ENCODE results near the gene ZBED4. TPM values are rescaled to one million over a fixed set of nuclear protein-coding genes. Genes with fewer than 3 reads are reported as not detected.

ZBED4 gene
- total and polyA plus RNA-seq, 3 donors from 2014 or later: 9.1 to 18.2 (median 17.2) TPM

DNA sequence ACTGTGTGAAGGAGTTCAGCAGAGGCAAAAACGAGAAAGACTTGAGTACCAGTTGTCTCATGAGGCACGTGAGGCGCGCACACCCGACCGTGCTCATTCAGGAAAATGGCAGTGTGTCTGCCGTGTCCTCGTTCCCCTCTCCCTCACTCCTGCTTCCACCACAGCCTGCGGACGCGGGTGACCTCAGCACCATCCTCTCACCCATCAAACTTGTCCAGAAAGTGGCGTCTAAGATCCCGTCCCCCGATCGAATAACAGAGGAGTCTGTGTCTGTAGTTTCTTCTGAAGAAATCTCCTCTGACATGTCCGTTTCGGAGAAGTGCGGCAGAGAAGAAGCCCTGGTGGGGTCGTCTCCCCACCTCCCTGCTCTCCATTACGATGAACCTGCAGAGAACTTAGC, 30.4 kb downstream of the ZBED4 start:
- no peaks in the 10 kb centered on the region for H3K4me1 ChIP-seq
- no peak for DNase-seq
- H3K36me3 ChIP-seq (ENCODE audit: low read depth, missing control alignments): no peaks in the 10 kb centered on the region
- no peak overlapping the region for H3K4me3 ChIP-seq
- H3K9me3 ChIP-seq: no peaks in the 10 kb centered on the region
- TF ChIP-seq, protein P1, sequence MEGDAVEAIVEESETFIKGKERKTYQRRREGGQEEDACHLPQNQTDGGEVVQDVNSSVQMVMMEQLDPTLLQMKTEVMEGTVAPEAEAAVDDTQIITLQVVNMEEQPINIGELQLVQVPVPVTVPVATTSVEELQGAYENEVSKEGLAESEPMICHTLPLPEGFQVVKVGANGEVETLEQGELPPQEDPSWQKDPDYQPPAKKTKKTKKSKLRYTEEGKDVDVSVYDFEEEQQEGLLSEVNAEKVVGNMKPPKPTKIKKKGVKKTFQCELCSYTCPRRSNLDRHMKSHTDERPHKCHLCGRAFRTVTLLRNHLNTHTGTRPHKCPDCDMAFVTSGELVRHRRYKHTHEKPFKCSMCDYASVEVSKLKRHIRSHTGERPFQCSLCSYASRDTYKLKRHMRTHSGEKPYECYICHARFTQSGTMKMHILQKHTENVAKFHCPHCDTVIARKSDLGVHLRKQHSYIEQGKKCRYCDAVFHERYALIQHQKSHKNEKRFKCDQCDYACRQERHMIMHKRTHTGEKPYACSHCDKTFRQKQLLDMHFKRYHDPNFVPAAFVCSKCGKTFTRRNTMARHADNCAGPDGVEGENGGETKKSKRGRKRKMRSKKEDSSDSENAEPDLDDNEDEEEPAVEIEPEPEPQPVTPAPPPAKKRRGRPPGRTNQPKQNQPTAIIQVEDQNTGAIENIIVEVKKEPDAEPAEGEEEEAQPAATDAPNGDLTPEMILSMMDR (IDR thresholded peaks at IDR 0.05): no peak
- TF ChIP-seq POLR2A (IDR thresholded peaks at IDR 0.05): no peak
- intact Hi-C loops (cut with DNase I; ENCODE audit: low total_unique reads): no loop called here
- H3K27ac ChIP-seq: no peak overlapping the region
- WGBS, 2 donors: 96 to 98% methylated on average over 20 of the region's 20 CpGs
- no peaks in the 10 kb centered on the region for H3K27me3 ChIP-seq

DNA sequence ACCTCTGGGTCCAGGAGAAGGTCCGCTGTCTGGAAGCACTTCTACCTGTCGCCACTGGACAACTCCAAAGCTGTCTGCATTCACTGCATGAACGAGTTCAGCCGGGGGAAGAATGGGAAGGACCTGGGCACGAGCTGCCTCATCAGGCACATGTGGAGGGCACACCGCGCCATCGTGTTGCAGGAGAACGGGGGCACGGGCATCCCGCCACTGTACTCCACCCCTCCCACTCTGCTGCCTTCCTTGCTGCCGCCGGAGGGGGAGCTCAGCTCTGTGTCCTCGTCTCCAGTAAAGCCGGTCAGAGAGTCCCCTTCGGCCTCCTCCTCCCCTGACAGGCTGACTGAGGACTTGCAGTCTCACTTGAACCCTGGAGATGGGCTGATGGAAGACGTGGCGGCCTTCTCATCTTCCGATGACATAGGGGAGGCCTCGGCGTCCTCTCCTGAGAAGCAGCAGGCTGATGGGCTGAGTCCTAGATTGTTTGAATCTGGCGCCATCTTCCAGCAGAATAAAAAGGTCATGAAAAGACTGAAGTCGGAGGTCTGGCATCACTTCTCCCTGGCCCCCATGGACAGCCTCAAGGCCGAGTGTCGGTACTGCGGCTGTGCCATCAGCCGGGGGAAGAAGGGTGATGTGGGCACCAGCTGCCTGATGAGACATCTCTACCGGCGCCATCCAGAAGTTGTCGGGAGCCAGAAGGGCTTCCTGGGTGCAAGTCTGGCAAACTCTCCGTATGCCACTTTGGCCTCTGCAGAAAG, 31.0 kb downstream of the ZBED4 start:
- Histone ChIP-seq H3K27ac (no peak overlapping the region), H3K27me3 (no peaks in the 10 kb centered on the region), H3K4me3 (no peak overlapping the region), H3K36me3 (ENCODE audit: low read depth, missing control alignments) (no peaks in the 10 kb centered on the region), H3K4me1 (no peaks in the 10 kb centered on the region), H3K9me3 (no peaks in the 10 kb centered on the region)
- 92 to 97% methylated on average over 21 to 31 of the region's 31 CpGs for WGBS, 2 donors
- TF ChIP-seq, protein P1 (IDR thresholded peaks at IDR 0.05): no peak
- no peak for TF ChIP-seq POLR2A (IDR thresholded peaks at IDR 0.05)
- intact Hi-C loops (cut with DNase I; ENCODE audit: low total_unique reads): no loop called here
- no peak for DNase-seq

DNA sequence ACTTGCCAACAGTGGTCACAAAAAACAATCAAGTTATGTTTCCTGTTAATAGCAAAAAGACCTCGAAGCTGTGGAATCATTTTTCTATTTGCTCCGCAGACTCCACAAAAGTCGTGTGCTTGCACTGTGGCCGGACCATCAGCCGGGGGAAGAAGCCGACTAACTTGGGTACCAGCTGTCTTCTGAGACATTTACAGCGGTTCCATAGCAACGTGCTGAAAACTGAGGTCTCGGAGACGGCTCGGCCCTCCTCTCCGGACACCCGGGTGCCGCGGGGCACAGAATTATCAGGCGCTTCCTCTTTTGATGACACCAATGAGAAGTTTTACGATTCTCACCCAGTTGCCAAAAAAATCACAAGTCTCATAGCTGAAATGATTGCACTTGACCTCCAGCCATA, 31.6 kb downstream of the ZBED4 start:
- Histone ChIP-seq H3K27ac (no peak overlapping the region), H3K36me3 (ENCODE audit: low read depth, missing control alignments) (no peaks in the 10 kb centered on the region), H3K9me3 (no peaks in the 10 kb centered on the region), H3K4me3 (no peak overlapping the region), H3K27me3 (no peaks in the 10 kb centered on the region), H3K4me1 (no peaks in the 10 kb centered on the region)
- intact Hi-C loops (cut with DNase I; ENCODE audit: low total_unique reads): no loop called here
- 94 to 97% methylated on average over 17 of the region's 17 CpGs for WGBS, 2 donors
- DNase-seq: no peak
- TF ChIP-seq POLR2A (IDR thresholded peaks at IDR 0.05): no peak
- TF ChIP-seq, protein P1 (IDR thresholded peaks at IDR 0.05): no peak

- TF ChIP-seq, protein P1 (IDR thresholded peaks at IDR 0.05): no peak
- TF ChIP-seq POLR2A (IDR thresholded peaks at IDR 0.05): no peak
- Histone ChIP-seq H3K9me3 (no peaks in the 10 kb centered on the region), H3K4me3 (no peak overlapping the region), H3K4me1 (no peaks in the 10 kb centered on the region), H3K36me3 (ENCODE audit: low read depth, missing control alignments) (no peaks in the 10 kb centered on the region), H3K27me3 (no peaks in the 10 kb centered on the region), H3K27ac (no peak overlapping the region)
- intact Hi-C loops (cut with DNase I; ENCODE audit: low total_unique reads): no loop called here
- WGBS, 2 donors: 98% methylated on average over 31 to 35 of the region's 35 CpGs
- DNase-seq: no peak
Measured at GRCh38 chr22:49885881-49886280, 32.2 kb downstream of the ZBED4 start.
